CD14-positive monocyte (primary cell): Measurements from ENCODE around the gene MYOC. TPM values are rescaled to one million over a fixed set of nuclear protein-coding genes. Genes with fewer than 3 reads are reported as not detected.
"Not testable (repeated sequence)": the region's sequence is repeated elsewhere in the genome, so short reads cannot be mapped to it uniquely, and the experiment has no call there.

ENCODE experiments used
- DNase-seq, 3 donors: peaks; one replicate each; pipeline ENCODE4 v3.0.0-alpha.2; 2011 to 2022
- H2AFZ ChIP-seq: 2 replicates; pipeline ENCODE4 v1.6.0; 2012; ENCODE audit warnings: mild to moderate bottlenecking, low read depth, low read length, inconsistent platforms; ENCODE audit not compliant: insufficient read depth, poor library complexity, severe bottlenecking
- H3K27ac ChIP-seq, 2 donors: 1 replicate in 1 of 2; 2 replicates in 1 of 2; pipeline ENCODE4 v1.5.1; 2012 to 2013; ENCODE audit warnings: low read length in 2 of 2, control low read depth in 1 of 2, inconsistent platforms in 1 of 2, low read depth in 1 of 2, mild to moderate bottlenecking in 1 of 2
- H3K27me3 ChIP-seq, 2 donors: one replicate each; pipeline versions ENCODE4 v1.6.0 to v1.6.1; 2011 to 2013; ENCODE audit warnings: low read length in 2 of 2; ENCODE audit not compliant: control insufficient read depth in 2 of 2, insufficient read depth in 2 of 2
- H3K36me3 ChIP-seq, 2 donors: replicated peaks in 1 of 2; 1 replicate in 1 of 2; 2 replicates in 1 of 2; pipeline versions ENCODE4 v1.5.1 to v1.6.1; 2012 to 2013; ENCODE audit warnings: low read length in 2 of 2, control low read depth in 1 of 2, inconsistent platforms in 1 of 2, mild to moderate bottlenecking in 1 of 2; ENCODE audit not compliant: insufficient read depth in 2 of 2, control insufficient read depth in 1 of 2
- H3K4me1 ChIP-seq, 2 donors: 1 replicate in 1 of 2; 2 replicates in 1 of 2; pipeline versions ENCODE4 v1.5.1 to v1.6.1; 2012 to 2013; ENCODE audit warnings: low read length in 2 of 2, control low read depth in 1 of 2, inconsistent platforms in 1 of 2, mild to moderate bottlenecking in 1 of 2, moderate library complexity in 1 of 2; ENCODE audit not compliant: insufficient read depth in 2 of 2, control insufficient read depth in 1 of 2
- H3K4me2 ChIP-seq: replicated peaks from 2 replicates; pipeline ENCODE3; 2012; ENCODE audit warnings: low read length, moderate library complexity, mild to moderate bottlenecking; ENCODE audit not compliant: poor library complexity, severe bottlenecking; ENCODE audit errors: extremely low read depth
- H3K4me3 ChIP-seq, 3 experiments: fragments of 200-600 bp in 1 of 3; sonication (generic) in 1 of 3; replicated peaks in 1 of 3; 1 replicate in 2 of 3; 2 replicates in 1 of 3; pipeline ENCODE4 v1.5.1; 2011 to 2013; ENCODE audit warnings: low read length in 3 of 3, mild to moderate bottlenecking in 3 of 3, control low read depth in 2 of 3, low read depth in 2 of 3, inconsistent platforms in 1 of 3, moderate library complexity in 1 of 3
- H3K79me2 ChIP-seq: 2 replicates; pipeline ENCODE4 v1.6.0; 2012; ENCODE audit warnings: mild to moderate bottlenecking, control low read depth, inconsistent platforms, low read length, moderate library complexity; ENCODE audit not compliant: insufficient read depth
- H3K9ac ChIP-seq: 2 replicates; pipeline ENCODE4 v1.6.0; 2017; ENCODE audit warnings: low read length, mild to moderate bottlenecking; ENCODE audit not compliant: insufficient read depth, poor library complexity, severe bottlenecking
- H3K9me3 ChIP-seq, 2 donors: replicated peaks in 1 of 2; 1 replicate in 1 of 2; 2 replicates in 1 of 2; pipeline versions ENCODE4 v1.5.1 to v1.6.1; 2012 to 2013; ENCODE audit warnings: low read length in 2 of 2, control low read depth in 1 of 2; ENCODE audit not compliant: control insufficient read depth in 1 of 2, insufficient read depth in 1 of 2
- H4K20me1 ChIP-seq: 2 replicates; pipeline ENCODE4 v1.6.0; 2012; ENCODE audit warnings: mild to moderate bottlenecking, low read length, control low read depth, moderate library complexity; ENCODE audit not compliant: insufficient read depth
- H3K27ac Mint-ChIP-seq, 7 donors: one replicate each; pipeline ENCODE4 v1.8.0; 2020; ENCODE audit warnings: mild to moderate bottlenecking in 7 of 7, mixed read lengths in 7 of 7, moderate library complexity in 6 of 7, inconsistent platforms in 2 of 7
- H3K27me3 Mint-ChIP-seq, 3 donors: one replicate each; pipeline ENCODE4 v1.8.0; 2021 to 2022; ENCODE audit warnings: low read depth in 3 of 3, mild to moderate bottlenecking in 3 of 3, mixed read lengths in 3 of 3, moderate library complexity in 3 of 3, inconsistent platforms in 1 of 3
- H3K36me3 Mint-ChIP-seq, 2 donors: one replicate each; pipeline ENCODE4 v1.8.0; 2020; ENCODE audit warnings: mixed read lengths in 2 of 2, inconsistent platforms in 1 of 2, mild to moderate bottlenecking in 1 of 2
- H3K4me1 Mint-ChIP-seq: one replicate; pipeline ENCODE4 v1.8.0; 2020; ENCODE audit warnings: mild to moderate bottlenecking, mixed read lengths
- H3K4me3 Mint-ChIP-seq, 2 donors: one replicate each; pipeline ENCODE4 v1.8.0; 2020; ENCODE audit warnings: mild to moderate bottlenecking in 2 of 2, mixed read lengths in 2 of 2, moderate library complexity in 1 of 2
- H3K9me3 Mint-ChIP-seq, 7 donors: one replicate each; pipeline ENCODE4 v1.8.0; 2020 to 2022; ENCODE audit warnings: mixed read lengths in 7 of 7, mild to moderate bottlenecking in 6 of 7, moderate library complexity in 6 of 7, inconsistent platforms in 2 of 7
- CTCF ChIP-seq: fragments of 200-600 bp; IDR thresholded peaks from one replicate; pipeline ENCODE4 v1.8.0; 2022; ENCODE audit warnings: antibody characterized with exemption, mild to moderate bottlenecking
- WGBS: methylation state at CpG from one replicate; pipeline ENCODE4 v1.1.5; 2013; ENCODE audit warnings: missing lambda C conversion rate; ENCODE audit not compliant: insufficient coverage; 5-methylcytosine and 5-hydroxymethylcytosine counted together
- intact Hi-C, 2 donors: fragments of 100-400 bp; cut with micrococcal nuclease; formaldehyde crosslinking; loops; one replicate each; pipeline versions ENCODE4 v1.15.0 to v1.15.1; 2023
- polyA plus RNA-seq, 3 donors: library from polyadenylated mRNA; depleted of rRNA in 1 of 3; unstranded in 2 of 3; stranded (reverse) in 1 of 3; fragments of 300-500 nt in 2 of 3; fragments of >200 nt in 1 of 3; fragmentation: Illumina TruSeq in 2 of 3; gene quantifications; 1 replicate in 2 of 3; 2 replicates in 1 of 3; pipeline ENCODE4 v1.2.3, GENCODE V29; 2012 to 2021

Gene MYOC
- polyA plus RNA-seq, 3 donors, result not detected

- H3K4me1 Mint-ChIP-seq, H3K36me3 ChIP-seq, H3K27me3 Mint-ChIP-seq, H3K27ac Mint-ChIP-seq, H3K27ac ChIP-seq, H4K20me1 ChIP-seq, H2AFZ ChIP-seq, H3K4me1 ChIP-seq, DNase-seq, H3K79me2 ChIP-seq, H3K9ac ChIP-seq, H3K27me3 ChIP-seq, intact Hi-C loops, H3K4me3 Mint-ChIP-seq, H3K4me2 ChIP-seq, H3K36me3 Mint-ChIP-seq, H3K4me3 ChIP-seq: not testable (repeated sequence)
- peaks cover 10 to 13% of the 10 kb centered on the region in 2 donors for H3K9me3 ChIP-seq
- WGBS, result 100% methylated on average over 2 of the region's 23 CpGs
- H3K9me3 Mint-ChIP-seq, result peaks cover 26 to 53% (median 39%) of the 10 kb centered on the region in 7 donors
Measured at GRCh38 chr1:171693541-171693940, 41.1 kb upstream of the MYOC start.

- 57% methylated on average over 6 of the region's 8 CpGs for WGBS
- no peak for TF ChIP-seq CTCF
- intact Hi-C loops, result no loop called here
Measured at GRCh38 chr1:171683870-171684269, 31.4 kb upstream of the MYOC start.

More at GRCh38 chr1:171683870-171684269, 31.4 kb upstream of the MYOC start:
- H3K27ac ChIP-seq, result no peak overlapping the region
- no peak for DNase-seq
- H3K4me3 ChIP-seq, result no peak overlapping the region
- H2AFZ ChIP-seq, result no peak overlapping the region
- H3K9me3 ChIP-seq, result no peaks in the 10 kb centered on the region
- H3K79me2 ChIP-seq, result no peaks in the 10 kb centered on the region
- no peaks in the 10 kb centered on the region for H3K4me1 ChIP-seq
- Mint-ChIP-seq H3K4me3 (no peak overlapping the region), H3K27ac (no peak overlapping the region), H3K4me1 (peaks cover 2% of the 10 kb centered on the region), H3K27me3 (peaks cover 3 to 9% (median 3%) of the 10 kb centered on the region in 3 donors), H3K36me3 (no peaks in the 10 kb centered on the region), H3K9me3 (peaks cover 3 to 15% (median 7%) of the 10 kb centered on the region in 7 donors)
- H3K4me2 ChIP-seq, result no peak overlapping the region
- no peak overlapping the region for H3K9ac ChIP-seq
- H3K36me3 ChIP-seq, result no peaks in the 10 kb centered on the region
- H3K27me3 ChIP-seq, result no peaks in the 10 kb centered on the region
- no peaks in the 10 kb centered on the region for H4K20me1 ChIP-seq
